GM12875 (cell line): ENCODE data around the gene AGPAT2.

ENCODE experiments used
- H3K4me3 ChIP-seq: one replicate; pipeline ENCODE4 v1.5.1; 2011; ENCODE audit warnings: low read depth, low read length, control low read depth
- TF ChIP-seq, protein P1 (sequence below): IDR thresholded peaks from 2 replicates; pipeline ENCODE4 v1.5.1; 2011; ENCODE audit warnings: low read depth, mild to moderate bottlenecking, control low read depth, inconsistent platforms, low read length, moderate library complexity, borderline replicate concordance; ENCODE audit not compliant: insufficient read depth

Gene AGPAT2

DNA sequence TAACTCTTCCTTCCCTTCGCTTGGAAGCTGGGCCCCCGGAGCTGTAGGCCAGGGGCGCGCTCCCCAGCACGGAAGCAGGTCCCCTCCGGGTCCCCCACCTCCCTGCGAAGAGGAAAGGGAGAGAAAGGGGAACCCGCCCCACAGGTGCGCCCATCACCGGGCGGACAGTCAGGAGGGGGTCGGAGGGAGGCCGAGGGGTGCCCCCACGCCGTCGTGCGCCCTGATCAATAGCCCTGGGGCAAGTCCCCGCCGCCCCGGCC is 793 bp downstream of the AGPAT2 start:
- TF ChIP-seq, protein P1, sequence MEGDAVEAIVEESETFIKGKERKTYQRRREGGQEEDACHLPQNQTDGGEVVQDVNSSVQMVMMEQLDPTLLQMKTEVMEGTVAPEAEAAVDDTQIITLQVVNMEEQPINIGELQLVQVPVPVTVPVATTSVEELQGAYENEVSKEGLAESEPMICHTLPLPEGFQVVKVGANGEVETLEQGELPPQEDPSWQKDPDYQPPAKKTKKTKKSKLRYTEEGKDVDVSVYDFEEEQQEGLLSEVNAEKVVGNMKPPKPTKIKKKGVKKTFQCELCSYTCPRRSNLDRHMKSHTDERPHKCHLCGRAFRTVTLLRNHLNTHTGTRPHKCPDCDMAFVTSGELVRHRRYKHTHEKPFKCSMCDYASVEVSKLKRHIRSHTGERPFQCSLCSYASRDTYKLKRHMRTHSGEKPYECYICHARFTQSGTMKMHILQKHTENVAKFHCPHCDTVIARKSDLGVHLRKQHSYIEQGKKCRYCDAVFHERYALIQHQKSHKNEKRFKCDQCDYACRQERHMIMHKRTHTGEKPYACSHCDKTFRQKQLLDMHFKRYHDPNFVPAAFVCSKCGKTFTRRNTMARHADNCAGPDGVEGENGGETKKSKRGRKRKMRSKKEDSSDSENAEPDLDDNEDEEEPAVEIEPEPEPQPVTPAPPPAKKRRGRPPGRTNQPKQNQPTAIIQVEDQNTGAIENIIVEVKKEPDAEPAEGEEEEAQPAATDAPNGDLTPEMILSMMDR: no peak
- peak overlapping the region; percentile 75 for H3K4me3 ChIP-seq

DNA sequence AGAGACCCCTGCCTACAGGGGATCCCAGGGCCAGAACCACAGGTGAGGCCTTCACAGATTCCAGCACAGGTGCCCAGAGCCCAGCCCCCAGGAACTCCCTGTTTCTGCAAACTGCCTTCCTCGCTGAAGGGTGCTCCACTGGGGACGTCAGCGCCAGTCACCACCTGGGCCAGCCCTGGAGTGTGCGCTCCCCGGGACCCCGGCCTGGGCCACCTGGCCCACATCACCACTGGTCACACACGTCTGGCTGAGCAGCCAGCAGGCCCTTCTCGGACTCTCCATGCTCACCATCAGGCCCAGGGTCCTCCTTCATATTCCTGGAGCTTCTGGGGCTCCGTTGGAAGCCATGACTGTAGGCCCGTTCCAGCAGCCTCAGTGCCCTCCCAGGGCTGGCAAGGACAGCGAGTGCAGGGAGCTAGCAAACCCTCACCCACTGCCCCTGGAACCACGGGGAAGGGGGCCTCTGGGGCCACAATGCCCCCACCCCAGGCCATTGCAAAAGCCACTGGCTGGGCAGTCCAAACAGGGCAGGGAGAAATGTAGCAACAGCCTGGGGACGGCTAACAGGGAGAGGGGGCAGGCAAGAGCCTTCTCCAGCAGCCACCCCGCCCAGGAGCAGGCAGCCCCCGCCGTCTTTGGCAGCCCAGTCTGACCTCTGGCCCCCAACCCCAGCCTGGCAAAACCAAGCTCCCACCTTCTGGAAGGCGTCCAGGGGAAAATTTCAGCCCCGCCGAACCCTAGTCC is 1.3 kb downstream of the AGPAT2 start:
- TF ChIP-seq, protein P1: no peak
- H3K4me3 ChIP-seq: peak overlapping the region; percentile 75

DNA sequence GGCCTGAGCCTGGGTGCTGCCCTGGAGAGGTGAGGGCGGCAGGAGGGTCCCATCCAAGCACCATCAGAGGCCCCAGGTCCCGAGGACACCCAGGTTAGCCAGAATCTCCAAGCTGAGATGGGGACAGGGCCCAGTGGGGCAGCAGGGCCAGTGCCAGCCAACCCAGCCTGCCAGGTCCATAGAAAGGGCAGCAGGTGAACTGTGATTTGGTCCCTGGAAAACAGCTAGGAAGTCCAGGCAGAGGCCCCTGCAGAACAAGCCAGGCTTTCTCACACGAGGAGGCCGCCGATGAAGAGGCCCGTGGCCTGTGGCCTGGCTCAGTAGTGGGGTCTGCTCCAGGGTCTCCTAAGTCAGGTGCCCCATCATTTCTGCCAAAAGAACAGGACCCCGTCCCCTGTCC is 2.0 kb downstream of the AGPAT2 start:
- TF ChIP-seq, protein P1: no peak
- H3K4me3 ChIP-seq: no peak overlapping the region

DNA sequence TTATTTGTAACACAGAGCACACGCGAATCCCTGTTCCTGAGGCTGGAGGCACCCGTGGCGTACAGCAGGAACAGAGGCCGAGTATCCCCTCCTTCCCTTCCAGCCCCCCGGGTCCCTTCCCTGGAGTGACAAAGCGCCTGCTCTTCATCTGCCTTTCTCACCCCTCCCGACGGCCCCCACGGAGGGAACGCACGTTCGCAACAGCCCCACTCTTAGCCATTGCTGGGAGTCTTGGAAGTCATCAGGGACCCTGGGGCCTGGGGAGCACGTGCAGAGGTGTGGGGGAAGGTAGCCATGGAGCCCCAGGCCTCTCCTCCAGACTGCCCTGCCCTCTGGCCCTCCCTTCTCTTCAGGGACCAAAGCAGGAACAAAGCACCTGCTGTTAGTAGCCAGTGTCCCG is 2.5 kb downstream of the AGPAT2 start:
- H3K4me3 ChIP-seq: no peak overlapping the region
- TF ChIP-seq, protein P1: no peak

DNA sequence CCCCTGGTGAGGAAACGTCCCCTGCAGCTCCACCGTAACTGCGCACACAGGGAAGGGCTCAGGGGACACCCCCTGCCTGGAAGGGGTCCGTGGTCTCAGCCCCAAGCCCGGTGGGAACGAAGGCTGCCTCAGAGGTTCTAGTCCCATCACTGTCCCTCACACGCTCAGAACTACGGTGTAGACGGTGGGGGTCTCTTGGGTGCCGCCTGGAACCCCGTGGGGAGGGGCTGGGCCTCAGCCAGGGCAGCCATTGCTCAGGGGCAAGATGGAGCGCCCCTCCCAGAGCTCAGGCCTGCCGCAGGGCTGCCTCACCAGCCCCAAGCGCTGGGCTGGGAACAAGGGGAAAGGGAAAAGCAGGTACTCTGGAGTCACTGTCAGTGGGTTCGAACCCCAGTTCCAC is 2.9 kb downstream of the AGPAT2 start:
- TF ChIP-seq, protein P1: no peak
- H3K4me3 ChIP-seq: no peak overlapping the region

DNA sequence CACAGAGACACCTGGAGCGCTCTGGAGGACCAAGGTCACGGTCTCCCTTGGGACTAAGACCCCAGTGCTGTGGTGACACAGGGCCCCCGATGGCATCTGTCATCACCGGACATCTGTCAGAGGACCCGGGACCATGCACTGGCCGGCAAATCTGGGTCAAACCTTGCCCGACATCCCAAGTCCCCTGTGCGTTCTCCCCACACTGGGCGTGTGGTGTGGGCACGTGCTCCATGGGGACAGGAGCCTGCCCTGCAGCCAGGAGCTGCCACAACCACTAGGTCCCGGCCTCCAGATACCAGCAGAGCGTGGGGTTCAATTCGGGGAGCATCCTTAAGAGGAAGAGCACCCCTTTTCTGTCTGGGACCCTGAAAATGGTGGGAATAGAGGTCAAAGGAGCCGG is 3.5 kb downstream of the AGPAT2 start:
- TF ChIP-seq, protein P1: no peak
- no peak overlapping the region for H3K4me3 ChIP-seq

DNA sequence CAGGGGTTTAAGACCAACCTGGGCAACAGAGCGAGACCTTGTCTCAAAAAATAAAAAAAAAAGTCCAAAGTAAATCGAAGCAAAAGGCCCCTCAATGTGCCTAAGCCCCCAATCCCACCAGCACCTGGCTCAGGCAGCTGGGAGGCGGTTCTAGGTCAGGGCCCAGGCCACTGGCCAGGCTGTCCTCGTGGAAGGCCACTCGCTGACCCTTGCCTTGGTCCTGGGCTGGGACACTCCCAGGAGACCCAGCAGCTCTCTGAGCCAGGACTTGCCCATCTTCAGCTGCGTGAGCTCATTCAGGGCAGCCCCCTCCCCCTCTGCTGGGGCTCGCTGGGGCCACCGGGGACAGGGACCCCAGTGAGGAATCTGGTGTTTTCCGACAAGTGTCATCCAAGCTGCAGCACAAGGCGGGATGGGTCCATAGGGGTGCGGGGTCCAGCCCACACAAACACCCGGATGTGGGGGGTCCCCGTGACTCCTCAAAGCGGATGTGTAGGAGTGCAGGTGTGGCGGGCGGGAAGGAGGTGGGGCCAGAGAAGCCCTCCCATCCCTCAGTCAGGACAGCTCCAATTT is 4.0 kb downstream of the AGPAT2 start:
- H3K4me3 ChIP-seq: no peak overlapping the region
- TF ChIP-seq, protein P1: no peak
